ENCODE results near the gene CHCHD5. TPM values are rescaled to one million over a fixed set of nuclear protein-coding genes. Genes with fewer than 3 reads are reported as not detected.

Gene CHCHD5
- total and polyA plus RNA-seq, 10 of the 15 experiments (the other 5 are each of a cell fraction or from before 2014, with no cell fraction given), result 16.4 to 118 (median 45.2) TPM

DNA sequence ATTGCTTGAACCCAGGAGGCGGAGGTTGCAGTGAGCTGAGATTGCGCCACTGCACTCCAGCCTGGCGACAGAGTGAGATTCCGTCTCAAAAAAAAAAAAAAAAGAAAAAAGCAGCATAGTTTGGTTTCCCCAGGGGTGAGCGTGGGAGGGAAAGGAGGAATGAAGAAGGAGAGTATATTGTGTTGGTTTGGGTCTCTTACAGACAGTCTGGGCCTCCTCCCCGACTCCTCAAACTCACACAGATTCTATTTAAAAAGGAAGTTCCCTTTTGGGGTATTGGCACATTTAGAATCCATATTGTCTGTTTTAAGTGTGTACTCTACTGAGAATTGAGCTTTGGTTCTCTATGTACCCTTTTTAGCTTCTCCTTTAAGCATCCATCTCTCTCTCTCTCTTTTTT is 34.0 kb downstream of the CHCHD5 start:
- ChIA-PET RAD21 (ENCODE audit: unreplicated experiment) (no interaction called here), POLR2A (interaction anchor here (0.6 to 0.7 kb wide), 4 partner anchors 10 to 633 kb away, joined by 3 to 7 read pairs (median 4); no protein-coding TSS in a partner anchor), CTCF (interaction anchor here (0.6 kb wide), 1 partner anchor 112 kb away, joined by 3 read pairs; no protein-coding TSS in a partner anchor), SMC1A (ENCODE audit: uncharacterized antibody, unreplicated experiment) (interaction anchor here (0.6 kb wide), 1 partner anchor 263 kb away, joined by 3 read pairs; no protein-coding TSS in a partner anchor)
- DNase-seq (ENCODE audit: low read depth, low spot score) (no peak), ATAC-seq (no peak), FAIRE-seq (no peak)
- H3K9ac ChIP-seq (ENCODE audit: control insufficient read depth, insufficient read depth, low read length), result no peak overlapping the region
- H3K4me1 ChIP-seq (ENCODE audit: control insufficient read depth, insufficient read depth, low read length), result no peaks in the 10 kb centered on the region
- no peaks in the 10 kb centered on the region for H3K36me3 ChIP-seq (ENCODE audit: control insufficient read depth in 2 of 2, insufficient read depth in 2 of 2, low read length in 1 of 2)
- TF ChIP-seq MLLT1 (IDR thresholded peaks at IDR 0.05), result no peak
- TF ChIP-seq, protein P1, sequence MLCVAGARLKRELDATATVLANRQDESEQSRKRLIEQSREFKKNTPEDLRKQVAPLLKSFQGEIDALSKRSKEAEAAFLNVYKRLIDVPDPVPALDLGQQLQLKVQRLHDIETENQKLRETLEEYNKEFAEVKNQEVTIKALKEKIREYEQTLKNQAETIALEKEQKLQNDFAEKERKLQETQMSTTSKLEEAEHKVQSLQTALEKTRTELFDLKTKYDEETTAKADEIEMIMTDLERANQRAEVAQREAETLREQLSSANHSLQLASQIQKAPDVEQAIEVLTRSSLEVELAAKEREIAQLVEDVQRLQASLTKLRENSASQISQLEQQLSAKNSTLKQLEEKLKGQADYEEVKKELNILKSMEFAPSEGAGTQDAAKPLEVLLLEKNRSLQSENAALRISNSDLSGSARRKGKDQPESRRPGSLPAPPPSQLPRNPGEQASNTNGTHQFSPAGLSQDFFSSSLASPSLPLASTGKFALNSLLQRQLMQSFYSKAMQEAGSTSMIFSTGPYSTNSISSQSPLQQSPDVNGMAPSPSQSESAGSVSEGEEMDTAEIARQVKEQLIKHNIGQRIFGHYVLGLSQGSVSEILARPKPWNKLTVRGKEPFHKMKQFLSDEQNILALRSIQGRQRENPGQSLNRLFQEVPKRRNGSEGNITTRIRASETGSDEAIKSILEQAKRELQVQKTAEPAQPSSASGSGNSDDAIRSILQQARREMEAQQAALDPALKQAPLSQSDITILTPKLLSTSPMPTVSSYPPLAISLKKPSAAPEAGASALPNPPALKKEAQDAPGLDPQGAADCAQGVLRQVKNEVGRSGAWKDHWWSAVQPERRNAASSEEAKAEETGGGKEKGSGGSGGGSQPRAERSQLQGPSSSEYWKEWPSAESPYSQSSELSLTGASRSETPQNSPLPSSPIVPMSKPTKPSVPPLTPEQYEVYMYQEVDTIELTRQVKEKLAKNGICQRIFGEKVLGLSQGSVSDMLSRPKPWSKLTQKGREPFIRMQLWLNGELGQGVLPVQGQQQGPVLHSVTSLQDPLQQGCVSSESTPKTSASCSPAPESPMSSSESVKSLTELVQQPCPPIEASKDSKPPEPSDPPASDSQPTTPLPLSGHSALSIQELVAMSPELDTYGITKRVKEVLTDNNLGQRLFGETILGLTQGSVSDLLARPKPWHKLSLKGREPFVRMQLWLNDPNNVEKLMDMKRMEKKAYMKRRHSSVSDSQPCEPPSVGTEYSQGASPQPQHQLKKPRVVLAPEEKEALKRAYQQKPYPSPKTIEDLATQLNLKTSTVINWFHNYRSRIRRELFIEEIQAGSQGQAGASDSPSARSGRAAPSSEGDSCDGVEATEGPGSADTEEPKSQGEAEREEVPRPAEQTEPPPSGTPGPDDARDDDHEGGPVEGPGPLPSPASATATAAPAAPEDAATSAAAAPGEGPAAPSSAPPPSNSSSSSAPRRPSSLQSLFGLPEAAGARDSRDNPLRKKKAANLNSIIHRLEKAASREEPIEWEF (IDR thresholded peaks at IDR 0.05; ENCODE audit: insufficient replicate concordance, low read depth, low read length), result no peak
- TF ChIP-seq POLR2AphosphoS2 (IDR thresholded peaks at IDR 0.05; ENCODE audit: low read depth, low read length), result no peak
- no peak for TF ChIP-seq FOXM1 (IDR thresholded peaks at IDR 0.05; ENCODE audit: low read depth, low read length)
- intact Hi-C loops (cut with micrococcal nuclease; ENCODE audit: unreplicated experiment), result no loop called here
- H3K9me3 ChIP-seq (replicated peaks; ENCODE audit: control insufficient read depth, insufficient read depth, low read length), result no peaks in the 10 kb centered on the region
- H2AFZ ChIP-seq (ENCODE audit: control insufficient read depth, low read depth, low read length), result no peak overlapping the region
- no peaks in the 10 kb centered on the region for H4K20me1 ChIP-seq (ENCODE audit: control insufficient read depth, insufficient read depth)
- H3K27me3 ChIP-seq (replicated peaks in 1 of 2; ENCODE audit: control insufficient read depth in 2 of 2, insufficient read depth in 2 of 2, low read length in 1 of 2), result peaks cover 0 to 4% of the 10 kb centered on the region in 2 experiments; a peak in 3 of 4 replicates
- H3K79me2 ChIP-seq (ENCODE audit: control insufficient read depth, insufficient read depth, low read length), result no peaks in the 10 kb centered on the region
- no peak overlapping the region for H3K27ac ChIP-seq (ENCODE audit: control insufficient read depth, insufficient read depth)
- H3K4me2 ChIP-seq (ENCODE audit: control insufficient read depth, insufficient read depth), result no peak overlapping the region
- in situ Hi-C loops (cut with MboI), result loop anchor here (10.0 kb wide), 1 partner anchor 336 kb away; no protein-coding TSS in a partner anchor
- no TSS peak for BruUV-seq (replicated peaks)
- H3K4me3 ChIP-seq, result no peak overlapping the region
- WGBS (ENCODE audit: insufficient coverage, insufficient replicate concordance, low lambda C conversion rate, missing lambda C conversion rate), result 45% methylated on average over 4 of the region's 6 CpGs
